Endometrial microvascular endothelial cells (primary cell): ENCODE measurements around the gene TRMT61B. TPM values are rescaled to one million over a fixed set of nuclear protein-coding genes. Genes with fewer than 3 reads are reported as not detected.

Experiments
- in situ Hi-C: cut with HindIII; loops from 2 replicates; pipeline ENCODE4 v1.10.0; 2017; ENCODE audit warnings: low sequenced_read_pairs, low pct_unique_long_range_greater_than_20kb; ENCODE audit errors: inconsistent ontology term
- total RNA-seq: library from RNA; depleted of rRNA; stranded (reverse); fragments of >200 nt; gene quantifications from one replicate; pipeline ENCODE4 v1.2.3, GENCODE V29; 2015; ENCODE audit errors: inconsistent ontology term

Gene TRMT61B
- total RNA-seq = 17.3 TPM

GRCh38 chr2:28870146-28870891 lies at the start of gene TRMT61B:
Gene TRMT61B, minus strand, starts transcription at chr2:28870309. Its CDS starts 32 bp downstream, at chr2:28870277.
- in situ Hi-C loops = no loop called here

GRCh38 chr2:28915939-28916338 lies 45.8 kb upstream of the TRMT61B start:
- in situ Hi-C loops = no loop called here

GRCh38 chr2:28909655-28910353 lies 39.7 kb upstream of the TRMT61B start:
- in situ Hi-C loops = no loop called here

- in situ Hi-C loops = no loop called here
Measured at GRCh38 chr2:28908172-28908571, 38.1 kb upstream of the TRMT61B start.

- in situ Hi-C loops = no loop called here
Measured at GRCh38 chr2:28906821-28907220, 36.7 kb upstream of the TRMT61B start.

GRCh38 chr2:28906376-28906775 lies 36.3 kb upstream of the TRMT61B start:
- in situ Hi-C loops = no loop called here

- in situ Hi-C loops = no loop called here
Measured at GRCh38 chr2:28905533-28905932, 35.4 kb upstream of the TRMT61B start.

- in situ Hi-C loops = no loop called here
Measured at GRCh38 chr2:28904802-28905457, 34.8 kb upstream of the TRMT61B start.

- in situ Hi-C loops = no loop called here
Measured at GRCh38 chr2:28904295-28904694, 34.2 kb upstream of the TRMT61B start.

GRCh38 chr2:28902584-28902983 lies 32.5 kb upstream of the TRMT61B start:
- in situ Hi-C loops = no loop called here

GRCh38 chr2:28901841-28902240 lies 31.7 kb upstream of the TRMT61B start:
- in situ Hi-C loops = no loop called here

- in situ Hi-C loops = no loop called here
Measured at GRCh38 chr2:28901202-28901601, 31.1 kb upstream of the TRMT61B start.

- in situ Hi-C loops = no loop called here
Measured at GRCh38 chr2:28898048-28898447, 27.9 kb upstream of the TRMT61B start.

- in situ Hi-C loops = no loop called here
Measured at GRCh38 chr2:28896906-28897305, 26.8 kb upstream of the TRMT61B start.

- in situ Hi-C loops = no loop called here
Measured at GRCh38 chr2:28895189-28895893, 25.2 kb upstream of the TRMT61B start.

- in situ Hi-C loops = no loop called here
Measured at GRCh38 chr2:28894470-28895188, 24.5 kb upstream of the TRMT61B start, which contains the start of gene WDR43. Gene WDR43, plus strand, starts transcription at chr2:28894667. Its CDS starts 32 bp downstream, at chr2:28894699.

- in situ Hi-C loops = no loop called here
Measured at GRCh38 chr2:28893488-28893887, 23.4 kb upstream of the TRMT61B start.

GRCh38 chr2:28880193-28880592 lies 10.1 kb upstream of the TRMT61B start:
- in situ Hi-C loops = no loop called here

- in situ Hi-C loops = no loop called here
Measured at GRCh38 chr2:28871620-28872019, 1.5 kb upstream of the TRMT61B start.
